Nephron progenitor cell (in vitro differentiated cells): Measurements from ENCODE around the gene CTDSP1.
A peak's percentile ranks its signal among the peaks of the same experiment; 100 is the strongest.

Experiments used
- DNase-seq: peaks from one replicate; pipeline ENCODE4 v3.0.0; 2021
- H3K27ac Mint-ChIP-seq: 2 replicates; pipeline ENCODE4 v1.8.0; 2021; ENCODE audit warnings: mild to moderate bottlenecking, moderate library complexity, mixed read lengths
- H3K27me3 Mint-ChIP-seq: 2 replicates; pipeline ENCODE4 v1.8.0; 2021; ENCODE audit warnings: mild to moderate bottlenecking, low read depth, mixed read lengths; ENCODE audit not compliant: poor library complexity
- H3K36me3 Mint-ChIP-seq: 2 replicates; pipeline ENCODE4 v1.8.0; 2021; ENCODE audit warnings: low read depth, mixed read lengths
- H3K4me1 Mint-ChIP-seq: 2 replicates; pipeline ENCODE4 v1.8.0; 2021; ENCODE audit warnings: mixed read lengths
- H3K4me3 Mint-ChIP-seq: 2 replicates; pipeline ENCODE4 v1.8.0; 2021; ENCODE audit warnings: mild to moderate bottlenecking, moderate library complexity, mixed read lengths
- H3K9me3 Mint-ChIP-seq: 2 replicates; pipeline ENCODE4 v1.8.0; 2021; ENCODE audit warnings: mild to moderate bottlenecking, moderate library complexity, mixed read lengths
- CTCF ChIP-seq: fragments of 200-600 bp; sonication (generic); IDR thresholded peaks from 2 replicates; pipeline ENCODE4 v1.5.0; 2021; ENCODE audit warnings: antibody characterized with exemption

CTDSP1 gene

GRCh38 chr2:218402911-218403411 lies 3.3 kb downstream of the CTDSP1 start:
- Mint-ChIP-seq H3K36me3 (peaks cover 17% of the 10 kb centered on the region), H3K27ac (no peak overlapping the region), H3K9me3 (no peaks in the 10 kb centered on the region), H3K27me3 (peaks cover 14% of the 10 kb centered on the region), H3K4me1 (peaks cover 33% of the 10 kb centered on the region), H3K4me3 (no peak overlapping the region)
- no peak for DNase-seq
- no peak for TF ChIP-seq CTCF

DNA sequence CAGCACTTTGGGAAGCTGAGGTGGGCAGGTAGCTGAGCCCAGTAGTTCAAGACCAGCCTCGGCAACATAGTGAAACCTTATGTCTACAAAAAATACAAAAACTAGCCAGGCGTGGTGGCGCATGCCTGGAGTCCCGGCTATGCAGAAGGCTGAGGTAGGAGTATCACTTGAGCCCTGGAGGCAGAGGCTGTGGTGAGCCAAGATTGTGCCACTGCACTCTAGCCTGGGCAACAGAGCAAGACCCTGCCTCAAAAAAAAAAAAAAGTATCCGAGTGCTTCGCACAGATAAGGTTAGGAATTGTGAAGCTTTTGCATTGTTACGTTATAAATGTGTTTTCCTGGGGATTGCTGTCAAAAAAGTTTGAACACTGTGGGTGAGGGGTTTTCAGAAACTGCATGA lies 4.1 kb downstream of the CTDSP1 start:
- DNase-seq, result no peak
- Mint-ChIP-seq H3K4me1 (peaks cover 33% of the 10 kb centered on the region), H3K4me3 (peak overlapping the region; percentile 32), H3K27me3 (peaks cover 8% of the 10 kb centered on the region), H3K27ac (no peak overlapping the region), H3K9me3 (no peaks in the 10 kb centered on the region), H3K36me3 (peaks cover 17% of the 10 kb centered on the region)
- TF ChIP-seq CTCF, result no peak

DNA sequence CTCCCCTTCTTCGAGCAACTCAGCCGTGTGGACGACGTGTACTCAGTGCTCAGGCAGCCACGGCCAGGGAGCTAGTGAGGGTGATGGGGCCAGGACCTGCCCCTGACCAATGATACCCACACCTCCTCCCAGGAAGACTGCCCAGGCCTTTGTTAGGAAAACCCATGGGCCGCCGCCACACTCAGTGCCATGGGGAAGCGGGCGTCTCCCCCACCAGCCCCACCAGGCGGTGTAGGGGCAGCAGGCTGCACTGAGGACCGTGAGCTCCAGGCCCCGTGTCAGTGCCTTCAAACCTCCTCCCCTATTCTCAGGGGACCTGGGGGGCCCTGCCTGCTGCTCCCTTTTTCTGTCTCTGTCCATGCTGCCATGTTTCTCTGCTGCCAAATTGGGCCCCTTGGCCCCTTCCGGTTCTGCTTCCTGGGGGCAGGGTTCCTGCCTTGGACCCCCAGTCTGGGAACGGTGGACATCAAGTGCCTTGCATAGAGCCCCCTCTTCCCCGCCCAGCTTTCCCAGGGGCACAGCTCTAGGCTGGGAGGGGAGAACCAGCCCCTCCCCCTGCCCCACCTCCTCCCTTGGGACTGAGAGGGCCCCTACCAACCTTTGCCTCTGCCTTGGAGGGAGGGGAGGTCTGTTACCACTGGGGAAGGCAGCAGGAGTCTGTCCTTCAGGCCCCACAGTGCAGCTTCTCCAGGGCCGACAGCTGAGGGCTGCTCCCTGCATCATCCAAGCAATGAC lies 4.8 kb downstream of the CTDSP1 start:
- peaks cover 17% of the 10 kb centered on the region for H3K36me3 Mint-ChIP-seq
- no peak for DNase-seq
- H3K9me3 Mint-ChIP-seq, result no peaks in the 10 kb centered on the region
- H3K4me3 Mint-ChIP-seq, result peak overlapping the region; percentile 32
- TF ChIP-seq CTCF, result no peak
- H3K27ac Mint-ChIP-seq, result no peak overlapping the region
- H3K27me3 Mint-ChIP-seq, result peaks cover 2% of the 10 kb centered on the region
- H3K4me1 Mint-ChIP-seq, result peaks cover 33% of the 10 kb centered on the region

GRCh38 chr2:218405086-218405745 lies 5.5 kb downstream of the CTDSP1 start:
- peak overlapping the region; percentile 92 for H3K27ac Mint-ChIP-seq
- DNase-seq, result no peak
- H3K27me3 Mint-ChIP-seq, result peaks cover 2% of the 10 kb centered on the region
- H3K9me3 Mint-ChIP-seq, result no peaks in the 10 kb centered on the region
- no peak for TF ChIP-seq CTCF
- peaks cover 17% of the 10 kb centered on the region for H3K36me3 Mint-ChIP-seq
- peak overlapping the region; percentile 80 for H3K4me3 Mint-ChIP-seq
- peaks cover 33% of the 10 kb centered on the region for H3K4me1 Mint-ChIP-seq

- peak overlapping the region; percentile 80 for H3K4me3 Mint-ChIP-seq
- H3K4me1 Mint-ChIP-seq, result peaks cover 33% of the 10 kb centered on the region
- DNase-seq, result no peak
- TF ChIP-seq CTCF, result no peak
- peaks cover 17% of the 10 kb centered on the region for H3K36me3 Mint-ChIP-seq
- H3K27me3 Mint-ChIP-seq, result peaks cover 4% of the 10 kb centered on the region
- peak overlapping the region; percentile 92 for H3K27ac Mint-ChIP-seq
- H3K9me3 Mint-ChIP-seq, result no peaks in the 10 kb centered on the region
Measured at GRCh38 chr2:218405746-218406208, 6.1 kb downstream of the CTDSP1 start.
